Activated CD4-positive, alpha-beta T cell treated with anti-CD3 and anti-CD28 coated beads, Interleukin-2, amount 50 U/mL, for 16 hours (primary cell): ENCODE results near the gene MSI2.

ENCODE experiments used
- DNase-seq: peaks from one replicate; pipeline ENCODE4 v3.0.0-alpha.2; 2020

The MSI2 gene

DNA sequence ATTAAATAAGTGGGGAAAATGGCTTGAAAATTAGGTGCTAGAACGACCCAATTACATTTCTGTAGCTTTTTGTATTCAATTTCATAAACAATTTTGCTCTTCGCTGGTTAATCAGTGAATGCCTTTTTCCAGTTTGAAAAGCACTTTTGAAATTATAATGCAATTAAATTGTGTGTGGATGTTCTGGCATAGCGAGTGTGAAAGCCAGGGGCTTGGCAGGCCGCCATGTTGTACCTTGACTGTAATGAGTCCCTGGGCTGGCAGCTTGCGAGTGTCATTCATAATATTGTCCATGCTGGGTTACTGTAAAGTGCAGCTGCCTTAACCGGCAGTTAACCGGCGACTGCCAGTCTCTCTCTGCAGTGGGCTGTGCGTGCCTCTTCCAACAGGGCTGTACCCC lies 310.9 kb downstream of the MSI2 start:
- DNase-seq: no peak

DNA sequence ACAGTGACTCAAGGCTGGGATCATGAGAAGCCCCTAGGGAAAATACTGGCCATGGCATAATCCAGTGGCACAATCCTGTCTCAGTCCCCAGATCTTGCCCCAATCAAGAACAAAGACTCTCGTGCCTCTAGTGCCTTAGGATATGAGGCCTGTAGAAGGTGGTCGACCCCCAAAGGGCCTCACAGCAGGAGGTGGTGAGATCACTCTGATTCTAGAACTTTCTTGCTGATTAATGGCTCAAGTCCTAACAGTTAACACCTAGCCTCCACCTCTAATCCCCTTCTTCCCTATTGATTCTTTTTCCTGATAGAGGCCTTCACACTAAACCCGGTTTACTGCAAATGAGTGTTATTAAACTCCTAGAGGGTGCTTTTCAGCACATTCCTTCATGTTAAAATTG lies 312.0 kb downstream of the MSI2 start:
- no peak for DNase-seq

DNA sequence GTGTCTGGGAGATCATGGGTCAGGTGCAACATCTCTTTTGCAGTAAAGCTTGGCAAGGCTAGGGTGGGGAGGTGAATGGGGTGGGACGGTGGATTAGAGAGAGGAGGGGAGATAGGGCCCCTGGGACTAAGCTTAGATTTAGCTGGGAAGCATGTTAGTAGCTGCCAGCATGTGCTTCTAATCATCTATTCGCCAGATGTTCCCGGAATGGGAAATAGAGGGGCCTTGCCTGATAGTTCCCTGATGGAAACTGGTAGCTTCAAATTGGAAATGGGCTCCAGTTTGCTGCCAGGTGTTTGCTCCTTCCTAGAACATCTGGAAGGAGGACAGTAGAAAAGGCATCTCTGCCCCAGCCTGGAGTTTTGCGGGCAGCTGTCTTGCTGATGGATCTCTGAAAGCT lies 312.7 kb downstream of the MSI2 start:
- DNase-seq: no peak

DNA sequence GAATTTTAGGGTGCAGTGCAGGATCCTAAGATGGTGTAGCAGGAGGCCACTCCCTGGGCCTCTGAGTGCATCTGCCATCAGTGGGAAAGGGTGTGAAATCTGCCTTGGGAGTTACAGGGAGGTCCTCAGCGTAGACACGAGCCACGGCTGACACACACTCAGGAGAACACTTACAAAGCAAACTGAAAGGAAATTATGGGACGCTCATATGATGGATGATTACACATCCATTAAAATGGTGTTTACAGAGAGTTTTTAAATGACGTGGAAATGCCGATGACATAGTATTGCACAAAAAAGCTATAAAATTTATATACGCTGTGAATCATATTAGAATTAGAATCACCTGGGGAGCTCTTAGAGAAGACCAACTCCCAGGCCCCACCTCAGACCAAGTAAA lies 313.5 kb downstream of the MSI2 start:
- no peak for DNase-seq

DNA sequence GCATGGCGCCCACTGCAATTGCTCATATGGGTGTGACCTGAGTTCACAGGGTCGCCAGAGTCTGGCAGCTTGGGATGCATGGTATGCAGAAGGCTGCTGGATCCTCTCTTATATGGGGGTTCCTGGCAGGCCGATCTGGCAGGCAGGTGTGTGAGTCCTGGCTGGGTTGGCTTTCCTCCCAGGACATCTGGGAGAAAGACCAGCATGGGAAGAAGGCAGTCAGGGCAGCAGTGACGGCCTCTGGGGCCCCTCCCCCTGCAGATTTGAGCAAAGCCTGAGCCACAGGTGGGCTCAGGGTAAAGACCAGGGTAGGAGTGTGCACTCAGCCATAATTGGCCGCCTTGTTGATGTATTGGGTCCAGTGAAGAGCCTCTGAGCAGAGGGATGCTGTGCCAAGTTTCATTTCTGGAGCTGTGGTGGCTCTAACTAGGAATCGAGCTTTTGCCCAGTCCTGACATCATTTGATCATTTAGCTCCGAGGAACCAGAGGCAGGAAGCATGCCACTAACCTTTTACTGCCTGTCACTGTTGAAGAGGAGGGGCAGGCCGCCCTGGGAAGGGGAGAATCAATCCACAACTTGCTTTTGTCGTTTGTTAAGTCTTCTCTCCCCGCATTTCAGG lies 314.5 kb downstream of the MSI2 start:
- no peak for DNase-seq

DNA sequence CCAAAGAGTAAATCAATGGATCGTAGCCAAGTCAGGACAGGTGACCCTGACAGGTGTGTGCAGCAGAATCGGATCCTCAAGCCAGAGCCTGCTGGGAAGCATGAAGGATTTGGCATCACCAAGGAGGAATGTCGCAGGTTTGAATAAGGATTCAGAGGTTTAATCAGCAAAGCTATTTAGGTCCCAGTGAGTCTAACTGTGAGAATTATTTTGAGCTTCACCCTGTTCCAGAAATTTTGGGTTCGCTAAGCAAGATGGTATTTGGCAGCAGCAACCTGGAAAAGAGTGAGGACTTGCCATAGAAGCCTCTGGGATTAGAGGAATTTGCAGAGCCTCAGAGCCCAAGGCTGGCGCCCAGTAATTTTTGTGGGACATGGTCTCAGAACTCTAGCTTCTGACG lies 315.7 kb downstream of the MSI2 start:
- no peak for DNase-seq

DNA sequence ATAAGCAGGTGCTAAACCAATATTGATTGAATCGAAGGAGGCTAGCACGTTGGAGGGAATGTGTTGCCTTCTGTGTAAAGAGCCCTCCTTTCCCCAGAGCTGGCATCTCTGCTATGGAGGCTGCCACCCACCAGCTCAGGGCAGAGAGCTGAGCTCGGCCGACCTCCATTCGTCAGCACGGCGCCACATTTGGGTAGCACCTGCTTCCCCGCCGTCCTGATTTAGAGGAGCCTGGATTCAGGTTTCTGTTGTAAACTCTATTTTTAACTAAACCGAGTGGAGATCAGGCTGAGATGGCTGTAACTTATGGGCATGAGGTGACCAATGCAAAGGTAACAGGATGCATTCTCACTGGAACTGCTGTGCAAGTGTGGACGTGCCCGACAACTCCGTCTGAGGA lies 316.3 kb downstream of the MSI2 start:
- no peak for DNase-seq

DNA sequence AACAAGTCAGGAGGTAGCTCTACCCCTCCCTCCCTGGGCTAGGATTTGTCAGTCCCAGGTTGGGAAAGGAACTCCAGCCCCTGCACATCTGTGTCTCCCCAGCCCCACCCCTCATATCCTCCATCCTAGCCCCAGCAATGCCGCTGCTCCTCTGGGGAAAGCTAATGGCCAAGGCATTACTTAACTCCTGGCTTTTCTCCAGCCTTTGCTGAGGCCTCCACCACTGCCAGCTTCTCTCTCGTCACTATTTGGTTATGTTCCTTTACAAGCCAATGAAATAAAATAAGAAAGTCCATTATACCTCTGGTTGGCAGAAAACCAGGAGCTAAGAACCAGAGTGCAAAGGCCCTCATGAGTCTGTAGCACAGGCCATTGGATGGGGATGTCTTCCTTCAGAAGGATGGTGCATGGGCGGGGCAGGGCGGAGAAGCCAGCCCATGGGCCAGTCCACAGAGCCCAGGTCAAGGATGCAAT lies 317.8 kb downstream of the MSI2 start:
- no peak for DNase-seq

DNA sequence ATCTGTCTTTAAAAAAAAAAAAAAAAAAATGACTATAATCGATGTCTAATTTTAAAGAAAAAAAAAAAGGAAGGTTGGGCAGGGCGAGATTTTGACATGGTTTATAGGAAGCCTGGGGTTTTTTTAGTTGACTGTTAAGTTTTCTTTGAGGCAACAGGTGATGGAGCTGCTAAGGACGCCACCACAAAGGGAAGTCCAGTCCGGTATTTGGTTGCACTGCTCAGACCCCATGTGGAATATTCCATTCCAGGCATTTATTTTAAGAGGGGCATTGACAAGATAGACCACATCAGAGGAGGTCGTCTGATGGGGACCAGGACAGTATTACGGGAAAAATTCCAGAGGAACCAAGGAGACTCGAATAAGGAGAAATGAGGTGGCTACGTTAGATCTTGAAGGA lies 320.4 kb downstream of the MSI2 start:
- DNase-seq: no peak

DNA sequence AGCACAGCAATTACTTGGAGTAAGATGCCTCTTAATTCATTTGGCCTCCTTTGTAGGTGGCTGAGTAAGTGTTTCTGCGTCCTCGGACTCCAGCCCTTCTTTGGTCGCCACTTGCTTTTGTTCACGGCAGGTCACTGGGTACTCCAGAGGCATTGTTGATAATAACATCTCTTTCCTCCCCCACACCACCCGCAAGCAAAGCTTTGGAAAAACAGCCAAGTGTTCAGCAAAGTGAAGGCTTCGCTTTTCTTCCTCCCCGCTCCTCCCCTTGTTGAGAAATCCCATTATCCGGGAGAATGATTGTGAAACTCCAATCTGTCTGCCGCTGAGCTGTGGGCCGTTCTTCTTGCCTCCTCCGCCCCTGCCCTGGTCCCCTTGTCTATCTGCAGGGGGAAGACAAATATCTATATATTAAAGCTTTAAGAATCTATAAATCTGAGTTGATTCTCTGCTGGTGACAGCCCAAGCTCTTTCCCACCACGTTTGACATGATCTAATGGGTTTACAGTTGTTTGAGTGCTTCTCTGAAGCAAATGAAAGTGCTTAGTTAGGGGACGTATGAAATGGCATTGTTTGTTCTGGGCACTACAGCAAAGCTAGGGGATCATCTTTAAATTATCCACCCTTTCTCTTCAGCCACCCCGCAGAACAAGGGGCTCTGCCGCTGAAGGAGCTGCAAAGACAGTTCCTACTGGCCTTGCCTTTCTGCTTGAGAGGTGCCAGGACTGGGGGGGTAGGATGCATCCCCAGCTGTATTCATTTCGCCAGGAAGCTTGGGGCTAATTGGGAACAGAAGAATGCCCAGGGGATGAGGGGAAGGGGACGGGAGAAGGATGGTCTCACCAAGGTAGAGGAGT lies 321.7 kb downstream of the MSI2 start:
- DNase-seq: no peak

DNA sequence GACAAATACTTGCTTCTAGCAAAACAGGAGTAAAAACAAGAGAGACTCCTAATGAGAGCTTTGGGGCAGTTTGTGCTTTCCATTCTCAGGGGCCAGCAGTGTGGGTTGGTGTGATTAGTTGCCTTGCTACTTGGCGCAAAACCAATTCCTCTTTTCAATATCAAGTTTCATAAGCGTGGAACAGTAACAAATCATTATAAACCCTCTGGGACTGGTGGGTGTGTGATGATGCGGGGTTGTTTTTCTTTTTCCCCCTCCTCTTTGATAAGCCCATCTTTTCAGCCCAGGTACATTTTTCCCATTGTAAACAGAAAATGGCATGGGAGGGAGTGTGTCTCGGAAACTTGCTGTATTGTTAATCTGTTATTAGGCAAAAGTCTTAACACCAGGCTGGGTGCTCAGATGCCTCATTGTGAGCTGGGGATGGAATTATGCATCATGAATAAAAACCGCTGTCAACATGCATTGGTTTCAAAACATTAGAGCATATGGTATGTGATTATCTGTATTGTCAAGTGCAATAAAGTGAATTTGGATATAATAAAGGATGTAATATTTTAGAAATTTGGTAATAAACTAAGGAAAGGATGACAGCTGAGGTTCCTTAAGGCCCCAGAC lies 322.4 kb downstream of the MSI2 start:
- no peak for DNase-seq

DNA sequence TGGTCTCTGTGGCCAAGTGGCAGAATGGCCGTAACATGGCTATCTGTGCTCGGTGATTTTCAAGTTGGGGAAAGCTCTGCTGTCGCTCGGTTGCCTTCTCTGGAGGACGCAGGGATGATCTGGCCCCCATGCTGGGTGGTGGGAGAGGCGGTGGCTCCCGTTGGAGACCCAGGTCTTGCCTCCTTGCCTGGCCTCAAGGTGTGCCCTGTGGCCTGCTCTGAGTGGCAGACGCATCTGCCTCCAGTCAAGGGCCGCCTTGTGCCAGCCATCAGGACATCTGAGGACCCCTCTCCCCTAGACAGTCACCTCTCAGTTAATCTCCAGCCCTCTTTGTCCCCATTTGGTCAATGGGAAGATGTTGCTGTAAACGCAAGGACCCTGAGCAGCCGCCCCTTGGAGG lies 322.9 kb downstream of the MSI2 start:
- DNase-seq: no peak

DNA sequence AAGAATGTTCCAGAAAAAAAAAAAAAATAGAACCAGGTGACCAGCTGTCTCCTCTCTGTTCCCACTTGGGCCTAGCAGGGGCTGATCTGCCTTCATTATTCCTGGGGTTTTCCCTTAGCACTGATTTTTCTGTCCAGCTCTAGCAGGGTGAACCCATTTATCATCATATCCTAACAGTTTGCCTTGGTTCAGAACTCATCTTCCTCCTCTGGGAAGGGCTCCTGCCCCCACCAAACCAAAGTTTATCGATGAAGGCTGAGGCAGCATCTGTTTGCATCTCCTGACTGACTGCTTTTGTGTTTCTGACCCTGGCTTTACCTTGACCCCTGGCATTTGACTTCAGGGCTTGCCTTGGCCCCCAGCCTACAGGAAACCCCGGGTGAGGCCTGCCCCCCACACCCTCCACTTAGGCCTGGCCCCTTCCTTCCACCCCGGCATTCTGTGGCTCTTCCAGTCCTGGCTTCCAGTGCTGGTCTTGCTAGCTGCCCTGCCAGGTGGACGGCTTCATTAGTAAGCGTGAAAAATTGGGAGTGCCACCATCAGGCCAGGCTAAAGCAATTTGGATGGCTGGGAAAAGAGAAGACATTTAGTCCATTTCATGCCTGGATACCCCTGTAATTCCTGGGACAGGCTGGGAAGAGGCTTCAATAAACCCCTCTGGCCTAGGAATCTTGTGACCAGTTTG lies 323.9 kb downstream of the MSI2 start:
- no peak for DNase-seq

DNA sequence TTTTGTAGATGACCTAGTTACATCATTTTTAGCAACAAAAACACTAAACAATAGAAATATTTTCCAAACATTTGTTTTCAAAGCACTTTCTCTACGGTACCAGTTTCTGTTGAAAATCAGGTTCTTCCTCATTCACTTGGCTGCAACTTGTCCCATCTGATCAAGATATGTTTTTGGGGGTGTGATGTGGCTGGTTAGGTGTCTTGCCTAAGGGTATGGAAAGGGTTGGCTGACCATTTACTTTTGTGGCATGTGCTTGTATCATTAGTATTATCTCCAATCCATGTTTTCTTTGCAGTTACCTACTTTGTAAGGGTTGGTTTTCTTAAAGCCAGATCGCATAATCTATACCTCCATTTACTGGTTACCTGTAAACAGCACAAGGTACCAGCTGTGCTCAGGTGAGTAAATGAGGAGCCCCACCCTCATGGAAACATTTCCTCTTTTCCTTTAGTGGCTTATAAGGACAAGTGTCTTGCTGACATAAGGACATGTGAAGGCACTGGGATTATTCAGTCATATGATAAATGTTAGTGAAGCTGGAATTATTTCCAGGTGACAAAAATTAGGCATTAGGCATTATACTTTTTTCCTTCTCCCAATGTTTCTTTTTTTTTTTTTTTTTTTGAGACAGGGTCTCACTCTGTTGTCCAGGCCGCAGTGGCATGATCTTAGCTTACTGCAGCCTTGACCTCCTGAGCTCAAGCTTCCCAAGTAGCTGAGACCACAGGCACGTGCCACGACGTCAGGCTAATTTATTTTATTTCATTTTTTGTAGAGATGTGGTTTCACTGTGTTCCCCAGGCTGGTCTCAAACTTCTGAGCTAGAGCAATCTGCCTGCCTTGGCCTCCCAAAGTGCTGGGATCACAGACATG lies 326.8 kb downstream of the MSI2 start:
- DNase-seq: no peak

DNA sequence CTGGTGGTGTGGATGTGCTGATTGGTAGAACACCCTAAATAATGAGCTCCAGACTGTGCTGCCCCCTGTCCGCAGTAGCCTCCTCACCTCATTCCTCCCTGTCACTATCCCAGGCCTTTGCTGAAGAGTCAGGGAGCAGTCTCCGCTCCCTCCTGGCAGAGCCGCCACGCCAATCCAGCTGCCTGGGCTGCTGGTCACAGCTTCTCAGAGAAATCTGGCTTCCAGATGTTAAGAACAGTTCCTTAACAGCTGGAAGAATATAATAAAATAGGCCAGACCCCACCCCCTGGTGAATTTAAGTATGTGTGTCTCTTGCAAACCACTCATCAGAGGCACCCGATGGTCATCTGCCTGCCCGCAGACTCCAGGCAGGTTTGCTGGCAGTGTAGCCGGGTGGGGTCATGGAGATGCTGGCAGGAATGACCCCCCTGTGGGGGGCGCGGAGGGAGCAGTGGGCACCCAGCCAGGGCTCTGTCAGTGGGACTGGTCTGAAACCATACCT lies 327.8 kb downstream of the MSI2 start:
- DNase-seq: no peak

DNA sequence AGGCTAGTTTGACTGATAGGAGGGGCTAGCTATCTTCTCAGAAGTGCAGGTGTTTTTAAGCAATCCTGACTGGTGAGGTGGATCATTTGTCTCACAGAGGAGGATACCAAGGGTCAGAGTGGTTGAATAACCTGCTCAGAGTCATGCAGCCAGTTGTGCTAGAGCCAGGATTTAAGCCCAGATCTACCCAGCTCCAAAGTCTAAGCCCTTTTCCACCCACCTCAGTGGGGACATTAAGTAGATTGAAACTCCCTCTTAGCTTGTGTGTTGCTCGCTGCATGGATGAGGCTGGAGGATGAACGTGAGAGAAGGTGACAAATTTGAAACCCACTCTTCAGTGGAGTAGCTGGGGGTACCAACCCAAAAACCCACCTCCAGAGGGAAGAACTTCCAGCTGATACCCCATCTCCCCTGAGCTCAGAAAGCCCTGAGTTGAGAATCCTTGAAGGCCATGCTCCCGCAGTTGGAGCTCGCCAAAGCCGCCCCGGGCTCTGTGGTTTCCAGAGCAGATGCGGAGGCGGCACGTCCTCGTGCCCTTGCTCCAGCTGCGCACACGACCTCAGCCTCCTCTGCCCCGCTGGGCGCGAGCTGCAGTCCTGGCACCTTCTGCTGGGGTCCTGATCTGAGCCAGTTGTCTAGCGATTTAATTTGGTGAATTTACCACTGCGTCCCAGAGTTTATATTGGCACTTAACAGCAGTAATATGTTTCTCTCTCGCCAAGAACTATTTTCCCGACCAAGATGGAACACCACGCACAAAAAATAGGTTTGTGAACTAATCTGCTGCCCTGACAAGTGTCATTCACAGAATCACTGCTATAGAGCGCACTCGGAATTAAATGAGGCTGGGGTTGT lies 329.2 kb downstream of the MSI2 start:
- no peak for DNase-seq

DNA sequence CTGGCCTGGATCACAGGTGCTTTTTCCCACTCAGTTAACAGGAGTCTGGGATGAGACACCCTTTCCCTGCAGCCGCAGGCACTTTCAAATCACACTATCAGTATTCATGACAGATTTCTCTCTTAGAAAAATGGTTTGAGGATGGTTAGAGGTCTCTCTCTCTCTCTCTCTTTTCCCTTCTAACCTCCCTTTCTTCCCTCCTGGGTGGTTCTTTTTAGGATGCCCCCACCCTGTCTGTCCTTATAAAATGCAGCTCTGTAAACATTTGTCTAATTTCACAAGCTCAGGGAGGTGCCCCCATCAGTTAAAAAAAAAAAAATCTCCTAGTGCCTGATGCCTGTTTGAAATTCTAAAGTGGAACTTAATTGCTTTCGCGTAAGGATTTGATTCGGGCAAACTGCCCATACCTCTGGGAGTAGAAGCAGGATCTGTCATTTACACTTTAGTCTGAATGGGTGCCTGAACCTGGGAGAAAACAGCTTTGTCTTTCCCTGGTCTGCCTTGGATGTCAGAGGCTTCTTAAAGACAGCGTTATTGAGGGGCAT lies 329.9 kb downstream of the MSI2 start:
- DNase-seq: no peak

DNA sequence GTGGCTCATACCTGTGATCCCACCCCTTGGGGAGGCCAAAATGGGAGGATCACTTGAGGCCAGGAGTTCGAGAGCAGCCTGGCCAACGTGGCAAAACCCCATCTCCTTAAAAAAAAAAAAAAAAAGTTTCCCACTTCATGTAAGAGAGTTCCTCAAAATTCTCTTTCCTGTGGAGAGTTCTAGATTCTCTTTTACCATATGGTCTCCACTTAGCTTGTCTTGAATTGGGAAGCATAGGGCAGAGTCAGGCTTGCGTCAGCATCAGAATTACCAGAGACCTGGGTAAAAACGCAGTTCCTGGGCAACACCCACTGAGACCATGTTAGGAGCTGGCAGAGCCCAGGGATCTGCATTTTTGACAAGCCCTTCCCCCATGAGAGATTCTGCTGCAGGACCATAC lies 330.4 kb downstream of the MSI2 start:
- no peak for DNase-seq

DNA sequence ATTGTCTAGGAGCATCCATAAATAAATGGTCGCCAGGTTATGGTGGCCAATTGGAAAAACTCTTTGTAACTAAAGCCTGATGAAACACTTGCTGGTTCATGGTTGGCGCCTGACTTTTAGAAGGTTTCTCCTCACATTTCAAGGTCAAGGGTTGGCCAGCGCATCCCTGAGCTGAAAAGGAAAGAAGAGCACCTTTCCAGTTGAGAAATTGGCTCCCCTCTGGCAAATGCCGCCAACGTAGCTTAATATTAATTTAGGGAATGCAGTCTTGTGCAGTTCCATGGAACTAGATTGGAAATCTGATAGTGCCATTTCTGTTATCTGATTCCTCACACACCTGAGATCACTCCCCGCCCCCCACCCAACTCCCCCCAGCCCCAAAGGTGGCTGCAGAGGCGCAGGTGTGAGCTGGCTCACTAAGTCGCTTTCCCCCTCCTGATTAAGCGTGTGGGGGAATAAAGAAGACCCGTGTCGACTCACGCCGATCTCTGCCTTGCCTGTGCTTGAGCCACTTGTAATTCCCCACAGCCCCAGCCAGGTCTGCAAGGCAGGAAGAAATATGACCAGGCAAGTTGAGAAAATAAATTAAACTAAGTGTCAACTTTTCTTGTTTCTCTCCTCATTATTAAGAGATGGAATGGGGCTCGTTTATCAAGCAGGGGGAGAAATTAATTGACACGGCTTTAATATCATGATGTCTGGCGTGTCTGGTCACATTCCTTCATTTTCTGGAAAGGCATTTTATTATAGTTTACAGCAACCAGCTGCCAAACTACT lies 331.1 kb downstream of the MSI2 start:
- no peak for DNase-seq

DNA sequence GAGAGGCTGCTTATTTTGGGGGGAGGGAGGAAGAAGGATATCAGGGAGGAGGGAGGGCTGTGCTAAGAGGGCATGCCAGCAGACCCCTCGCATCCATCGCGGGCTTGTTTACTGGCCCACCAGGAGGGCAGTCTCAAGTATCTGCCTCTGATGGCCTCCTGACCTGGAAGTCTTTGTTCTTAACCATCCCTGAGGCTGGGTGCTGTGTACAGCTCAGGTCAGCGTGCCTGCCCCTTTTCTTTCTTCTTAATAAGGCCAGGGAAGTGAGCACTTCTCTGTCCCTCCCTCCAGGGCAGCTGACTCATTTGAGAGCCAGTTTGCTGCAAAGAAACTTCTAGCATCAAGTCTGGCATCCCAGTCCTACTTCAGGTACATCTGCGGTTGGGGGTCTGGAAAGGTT lies 331.8 kb downstream of the MSI2 start:
- no peak for DNase-seq
